ENCODE data around the gene EVI5L. TPM values are rescaled to one million over a fixed set of nuclear protein-coding genes. Genes with fewer than 3 reads are reported as not detected.

Gene EVI5L
- total RNA-seq, 1 donor from 2014 or later: 9.9 TPM

DNA sequence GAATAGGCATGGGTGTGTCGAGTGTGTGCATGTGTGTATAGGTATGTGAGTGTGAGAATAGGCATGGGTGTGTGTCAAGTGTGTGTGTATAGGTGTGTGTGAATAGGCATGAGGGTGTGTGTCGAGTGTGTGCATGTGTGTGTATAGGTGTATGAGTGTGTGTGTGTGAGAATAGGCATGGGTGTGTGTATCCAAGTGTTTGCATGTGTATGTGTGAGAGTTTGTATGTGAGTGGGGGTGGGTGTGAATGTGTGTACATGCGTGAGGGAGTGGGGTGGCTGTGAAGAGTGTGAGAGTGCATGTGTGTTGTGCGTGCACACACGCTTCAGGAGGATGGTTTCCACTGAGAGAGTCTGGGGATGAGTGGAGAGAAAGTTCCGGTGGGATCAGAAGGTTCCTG, 13.5 kb downstream of the EVI5L start:
- Histone ChIP-seq H3K27me3 (ENCODE audit: control insufficient read depth, insufficient read depth, low read length) (no peaks in the 10 kb centered on the region), H3K36me3 (ENCODE audit: control insufficient read depth, insufficient read depth, low read length) (no peaks in the 10 kb centered on the region), H3K4me3 (ENCODE audit: low read depth, low read length) (no peak overlapping the region)
- TF ChIP-seq, protein P1, sequence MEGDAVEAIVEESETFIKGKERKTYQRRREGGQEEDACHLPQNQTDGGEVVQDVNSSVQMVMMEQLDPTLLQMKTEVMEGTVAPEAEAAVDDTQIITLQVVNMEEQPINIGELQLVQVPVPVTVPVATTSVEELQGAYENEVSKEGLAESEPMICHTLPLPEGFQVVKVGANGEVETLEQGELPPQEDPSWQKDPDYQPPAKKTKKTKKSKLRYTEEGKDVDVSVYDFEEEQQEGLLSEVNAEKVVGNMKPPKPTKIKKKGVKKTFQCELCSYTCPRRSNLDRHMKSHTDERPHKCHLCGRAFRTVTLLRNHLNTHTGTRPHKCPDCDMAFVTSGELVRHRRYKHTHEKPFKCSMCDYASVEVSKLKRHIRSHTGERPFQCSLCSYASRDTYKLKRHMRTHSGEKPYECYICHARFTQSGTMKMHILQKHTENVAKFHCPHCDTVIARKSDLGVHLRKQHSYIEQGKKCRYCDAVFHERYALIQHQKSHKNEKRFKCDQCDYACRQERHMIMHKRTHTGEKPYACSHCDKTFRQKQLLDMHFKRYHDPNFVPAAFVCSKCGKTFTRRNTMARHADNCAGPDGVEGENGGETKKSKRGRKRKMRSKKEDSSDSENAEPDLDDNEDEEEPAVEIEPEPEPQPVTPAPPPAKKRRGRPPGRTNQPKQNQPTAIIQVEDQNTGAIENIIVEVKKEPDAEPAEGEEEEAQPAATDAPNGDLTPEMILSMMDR (IDR thresholded peaks at IDR 0.05; ENCODE audit: insufficient read depth, low read length, poor library complexity, severe bottlenecking): no peak
- DNase-seq (ENCODE audit: low read depth): no peak

GRCh38 chr19:7844405-7844804, 14.4 kb downstream of the EVI5L start:
- Histone ChIP-seq H3K27me3 (ENCODE audit: control insufficient read depth, insufficient read depth, low read length) (no peaks in the 10 kb centered on the region), H3K4me3 (ENCODE audit: low read depth, low read length) (no peak overlapping the region), H3K36me3 (ENCODE audit: control insufficient read depth, insufficient read depth, low read length) (no peaks in the 10 kb centered on the region)
- no peak for DNase-seq (ENCODE audit: low read depth)
- TF ChIP-seq, protein P1 (IDR thresholded peaks at IDR 0.05; ENCODE audit: insufficient read depth, low read length, poor library complexity, severe bottlenecking): no peak

DNA sequence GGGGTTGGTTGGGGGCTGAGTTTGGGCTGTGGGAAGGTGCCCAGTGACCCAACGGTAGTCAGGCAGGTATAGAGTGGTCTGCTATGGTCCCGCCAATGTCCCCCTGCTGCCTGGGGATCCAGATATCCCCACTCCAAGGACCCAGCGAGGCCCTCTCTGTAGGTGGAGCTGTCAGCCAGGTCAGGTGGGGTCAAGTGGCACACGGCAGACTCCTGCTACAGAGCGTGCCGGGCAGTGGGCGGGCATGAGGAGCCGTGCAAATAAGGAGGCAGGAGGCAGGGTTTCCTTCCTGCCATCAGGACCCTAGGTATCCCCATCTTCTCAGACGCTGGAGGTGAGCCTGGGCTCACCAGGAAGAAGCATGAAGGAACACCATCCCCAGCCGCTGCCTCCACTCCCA, 14.9 kb downstream of the EVI5L start:
- Histone ChIP-seq H3K36me3 (ENCODE audit: control insufficient read depth, insufficient read depth, low read length) (no peaks in the 10 kb centered on the region), H3K27me3 (ENCODE audit: control insufficient read depth, insufficient read depth, low read length) (no peaks in the 10 kb centered on the region), H3K4me3 (ENCODE audit: low read depth, low read length) (no peak overlapping the region)
- TF ChIP-seq, protein P1 (IDR thresholded peaks at IDR 0.05; ENCODE audit: insufficient read depth, low read length, poor library complexity, severe bottlenecking): no peak
- DNase-seq (ENCODE audit: low read depth): no peak

- no peak for DNase-seq (ENCODE audit: low read depth)
- no peaks in the 10 kb centered on the region for H3K36me3 ChIP-seq (ENCODE audit: control insufficient read depth, insufficient read depth, low read length)
- TF ChIP-seq, protein P1 (IDR thresholded peaks at IDR 0.05; ENCODE audit: insufficient read depth, low read length, poor library complexity, severe bottlenecking): no peak
- no peak overlapping the region for H3K4me3 ChIP-seq (ENCODE audit: low read depth, low read length)
- H3K27me3 ChIP-seq (ENCODE audit: control insufficient read depth, insufficient read depth, low read length): no peaks in the 10 kb centered on the region
These were observed 15.6 kb downstream of the EVI5L start for GRCh38 chr19:7845390-7846154.

DNA sequence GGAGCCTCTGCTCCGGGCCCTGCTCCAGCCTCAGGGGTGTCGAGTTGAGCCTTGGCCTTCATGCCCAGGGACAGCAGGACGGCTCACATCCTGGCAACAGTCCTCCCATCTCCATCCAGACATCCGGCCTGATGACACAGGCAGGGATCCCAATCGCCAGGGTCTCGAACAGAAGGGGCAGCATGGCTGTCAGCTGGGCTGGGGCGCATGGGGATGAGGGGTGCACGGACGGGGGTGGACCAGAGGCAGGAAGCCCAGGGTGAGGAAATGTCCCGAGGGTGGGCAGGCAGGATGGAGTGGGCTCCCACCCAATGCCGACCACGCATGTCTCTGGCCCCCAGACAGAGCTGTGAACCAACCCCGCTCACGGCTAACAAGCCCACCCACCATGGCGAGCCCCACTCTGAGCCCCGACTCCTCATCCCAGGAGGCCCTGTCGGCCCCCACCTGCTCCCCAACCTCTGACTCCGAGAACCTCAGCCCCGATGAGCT, 16.2 kb downstream of the EVI5L start:
- no peaks in the 10 kb centered on the region for H3K36me3 ChIP-seq (ENCODE audit: control insufficient read depth, insufficient read depth, low read length)
- no peak overlapping the region for H3K4me3 ChIP-seq (ENCODE audit: low read depth, low read length)
- TF ChIP-seq, protein P1 (IDR thresholded peaks at IDR 0.05; ENCODE audit: insufficient read depth, low read length, poor library complexity, severe bottlenecking): no peak
- no peak for DNase-seq (ENCODE audit: low read depth)
- H3K27me3 ChIP-seq (ENCODE audit: control insufficient read depth, insufficient read depth, low read length): no peaks in the 10 kb centered on the region

GRCh38 chr19:7847664-7848063, 17.6 kb downstream of the EVI5L start:
- DNase-seq (ENCODE audit: low read depth): no peak
- Histone ChIP-seq H3K27me3 (ENCODE audit: control insufficient read depth, insufficient read depth, low read length) (peaks cover 5% of the 10 kb centered on the region), H3K4me3 (ENCODE audit: low read depth, low read length) (no peak overlapping the region), H3K36me3 (ENCODE audit: control insufficient read depth, insufficient read depth, low read length) (no peaks in the 10 kb centered on the region)
- TF ChIP-seq, protein P1 (IDR thresholded peaks at IDR 0.05; ENCODE audit: insufficient read depth, low read length, poor library complexity, severe bottlenecking): no peak

Data from kidney epithelial cell (primary cell).